IMR-90 (cell line): ENCODE results near the gene ANKRD44. TPM values are rescaled to one million over a fixed set of nuclear protein-coding genes. Genes with fewer than 3 reads are reported as not detected.
"Not testable (repeated sequence)": the region's sequence is repeated elsewhere in the genome, so short reads cannot be mapped to it uniquely, and the experiment has no call there.

Experiments used
- ATAC-seq: fragments of 200-7000 bp; cut with Tn5 transposase; 2 replicates; pipeline ENCODE4 v1.9.1; 2020; ENCODE audit warnings: low read depth, mild to moderate bottlenecking, moderate library complexity
- BruUV-seq: library from RNA; stranded (reverse); fragments of 400-500 nt; replicated peaks from 2 replicates; lab custom pipeline; 2021; lab: Mats Ljungman, UMichigan
- CTCF ChIA-PET: fragments of 300-600 bp; formaldehyde crosslinking; extraction: SDS; loops from one replicate; lab custom pipeline; 2021; ENCODE audit warnings: antibody characterized with exemption; lab: Yijun Ruan, JAX
- POLR2A ChIA-PET: fragments of 300-600 bp; sonication (Branson Sonifier 250); formaldehyde crosslinking; loops from one replicate; lab custom pipeline; 2022; ENCODE audit warnings: antibody characterized with exemption; ENCODE audit not compliant: unreplicated experiment; lab: Charles Lee
- DNase-seq: peaks from one replicate; pipeline ENCODE4 v3.0.0; 2013
- H2AFZ ChIP-seq: replicated peaks from 2 replicates; pipeline ENCODE3; 2013; ENCODE audit warnings: low read length, mild to moderate bottlenecking; ENCODE audit not compliant: poor library complexity
- H2AK5ac ChIP-seq: 2 replicates; pipeline ENCODE4 v1.6.1; 2013; ENCODE audit warnings: low read depth, low read length, inconsistent platforms
- H2AK9ac ChIP-seq: replicated peaks from 2 replicates; pipeline ENCODE3; 2013; ENCODE audit warnings: mild to moderate bottlenecking, low read depth, low read length, moderate library complexity; ENCODE audit not compliant: poor library complexity
- H2BK120ac ChIP-seq: 2 replicates; pipeline ENCODE4 v1.6.1; 2013; ENCODE audit warnings: low read depth, low read length, inconsistent platforms
- H2BK15ac ChIP-seq: 3 replicates; pipeline ENCODE4 v1.6.1; 2013; ENCODE audit warnings: low read depth, low read length, inconsistent platforms
- H2BK20ac ChIP-seq: 2 replicates; pipeline ENCODE4 v1.6.1; 2013; ENCODE audit warnings: low read depth, mild to moderate bottlenecking, inconsistent platforms, low read length, moderate library complexity
- H2BK5ac ChIP-seq: 2 replicates; pipeline ENCODE4 v1.6.1; 2013; ENCODE audit warnings: mild to moderate bottlenecking, low read depth, low read length, inconsistent platforms; ENCODE audit not compliant: poor library complexity, severe bottlenecking
- H3K14ac ChIP-seq: replicated peaks from 2 replicates; pipeline ENCODE4 v1.6.1; 2013; ENCODE audit warnings: low read depth, low read length, inconsistent platforms
- H3K18ac ChIP-seq: 2 replicates; pipeline ENCODE4 v1.6.1; 2013; ENCODE audit warnings: low read depth, low read length, control low read depth
- H3K23ac ChIP-seq: 2 replicates; pipeline ENCODE4 v1.6.1; 2013; ENCODE audit warnings: low read depth, low read length, inconsistent platforms
- H3K27ac ChIP-seq: 2 replicates; pipeline ENCODE4 v1.5.1; 2013; ENCODE audit warnings: mild to moderate bottlenecking, control low read depth, low read length; ENCODE audit not compliant: insufficient read depth
- H3K27me3 ChIP-seq: 2 replicates; pipeline ENCODE4 v1.6.1; 2013; ENCODE audit warnings: low read length; ENCODE audit not compliant: control insufficient read depth, insufficient read depth
- H3K36me3 ChIP-seq: 2 replicates; pipeline ENCODE4 v1.6.1; 2013; ENCODE audit warnings: low read length, mixed read lengths; ENCODE audit not compliant: control insufficient read depth, insufficient read depth
- H3K4ac ChIP-seq: 2 replicates; pipeline ENCODE4 v1.6.1; 2013; ENCODE audit warnings: low read depth, low read length, inconsistent platforms
- H3K4me1 ChIP-seq: 2 replicates; pipeline ENCODE4 v1.6.1; 2013; ENCODE audit warnings: low read length, mixed read lengths; ENCODE audit not compliant: control insufficient read depth, insufficient read depth
- H3K4me2 ChIP-seq: 2 replicates; pipeline ENCODE4 v1.6.1; 2013; ENCODE audit warnings: low read depth, mild to moderate bottlenecking, control low read depth, low read length, moderate library complexity
- H3K4me3 ChIP-seq: 2 replicates; pipeline ENCODE4 v1.5.1; 2013; ENCODE audit warnings: low read depth, mild to moderate bottlenecking, control low read depth, low read length, moderate library complexity; ENCODE audit not compliant: insufficient read depth
- H3K56ac ChIP-seq: 2 replicates; pipeline ENCODE4 v1.6.1; 2013; ENCODE audit warnings: low read length, inconsistent platforms; ENCODE audit not compliant: insufficient read depth; ENCODE audit errors: extremely low read depth
- H3K79me1 ChIP-seq, 2 experiments: 2 replicates each; pipeline ENCODE4 v1.6.1; 2013; ENCODE audit warnings: low read length in 2 of 2, inconsistent platforms in 1 of 2, low read depth in 1 of 2
- H3K9ac ChIP-seq: 2 replicates; pipeline ENCODE4 v1.6.1; 2013; ENCODE audit warnings: low read depth, low read length, control low read depth
- H3K9me1 ChIP-seq: 2 replicates; pipeline ENCODE4 v1.6.1; 2013; ENCODE audit warnings: low read length, inconsistent platforms; ENCODE audit not compliant: insufficient read depth
- H3K9me3 ChIP-seq: 2 replicates; pipeline ENCODE4 v1.6.1; 2013; ENCODE audit warnings: low read length; ENCODE audit not compliant: control insufficient read depth, insufficient read depth
- H4K20me1 ChIP-seq: 2 replicates; pipeline ENCODE4 v1.6.1; 2013; ENCODE audit warnings: low read length, inconsistent platforms; ENCODE audit not compliant: insufficient read depth
- H4K5ac ChIP-seq: 2 replicates; pipeline ENCODE4 v1.6.1; 2013; ENCODE audit warnings: mild to moderate bottlenecking, low read depth, low read length, control low read depth
- H4K8ac ChIP-seq, 2 experiments: 2 replicates each; pipeline ENCODE4 v1.6.1; 2013; ENCODE audit warnings: low read depth in 2 of 2, low read length in 2 of 2, control low read depth in 1 of 2, inconsistent platforms in 1 of 2
- H4K91ac ChIP-seq: 2 replicates; pipeline ENCODE4 v1.6.1; 2013; ENCODE audit warnings: low read depth, low read length, inconsistent platforms; ENCODE audit not compliant: insufficient read depth
- WGBS, 2 experiments: methylation state at CpG; one replicate each; pipeline versions ENCODE4 v1.1.5 to v1.1.7; 2013; ENCODE audit warnings: missing lambda C conversion rate in 2 of 2; ENCODE audit not compliant: insufficient read length in 1 of 2; ENCODE audit errors: extremely low coverage in 2 of 2; 5-methylcytosine and 5-hydroxymethylcytosine counted together
- dilution Hi-C: fragments of 300-500 bp; cut with HindIII; formaldehyde crosslinking; loops from one replicate; pipeline ENCODE4 v1.14.3; 2018; ENCODE audit warnings: low sequenced_read_pairs; ENCODE audit not compliant: unreplicated experiment
- in situ Hi-C: fragments of 300-500 bp; cut with MboI; formaldehyde crosslinking; loops from 3 replicates; pipeline ENCODE4 v1.14.3; 2019; ENCODE audit warnings: low sequenced_read_pairs, inconsistent platforms, mixed read lengths
- intact Hi-C: fragments of 100-400 bp; cut with micrococcal nuclease; formaldehyde crosslinking; loops from 2 replicates; pipeline ENCODE4 v1.10.0; 2022
- polyA plus RNA-seq, 3 experiments: library from polyadenylated mRNA; depleted of rRNA; stranded (reverse); fragments of >200 nt; gene quantifications; 2 replicates each; pipeline ENCODE4 v1.2.3, GENCODE V29; 2012; ENCODE audit warnings: low replicate concordance in 1 of 3
- total RNA-seq: library from RNA; depleted of rRNA; stranded (reverse); fragments of >200 nt; gene quantifications from 2 replicates; pipeline ENCODE4 v1.2.3, GENCODE V29; 2012

ANKRD44 gene
- total and polyA plus RNA-seq, 2 of the 4 experiments (the other 2 are of a cell fraction) = 5.2 to 15.6 TPM

DNA sequence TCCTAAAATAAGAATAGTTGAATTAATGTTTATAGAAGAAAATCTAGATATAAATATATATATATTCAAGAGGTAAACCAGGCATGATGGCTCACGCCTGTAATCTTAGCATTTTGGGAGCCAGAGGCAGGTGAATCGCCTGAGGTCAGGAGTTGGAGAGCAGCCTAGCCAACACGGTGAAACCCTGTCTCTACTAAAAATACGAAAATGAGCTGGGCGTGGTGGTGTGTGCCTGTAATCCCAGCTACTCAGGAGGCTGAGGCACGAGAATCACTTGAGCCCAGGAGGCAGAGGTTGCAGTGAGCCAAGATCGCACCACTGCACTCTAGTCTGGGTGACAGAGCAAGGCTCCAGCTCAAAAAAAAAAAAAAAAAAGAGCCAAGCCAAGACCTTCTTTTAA lies 70.6 kb downstream of the ANKRD44 start:
- H2AK5ac ChIP-seq, H3K27ac ChIP-seq, DNase-seq, H2BK20ac ChIP-seq, H2AFZ ChIP-seq, H3K4me2 ChIP-seq, H2AK9ac ChIP-seq, H3K56ac ChIP-seq, H4K20me1 ChIP-seq, ATAC-seq, dilution Hi-C loops, H3K4ac ChIP-seq, H4K5ac ChIP-seq, intact Hi-C loops, BruUV-seq, H3K79me1 ChIP-seq, H3K23ac ChIP-seq, H3K4me1 ChIP-seq, H2BK5ac ChIP-seq, H3K18ac ChIP-seq, H3K9me3 ChIP-seq, H4K8ac ChIP-seq, H3K4me3 ChIP-seq, H3K14ac ChIP-seq, H4K91ac ChIP-seq, H2BK15ac ChIP-seq, H2BK120ac ChIP-seq, H3K27me3 ChIP-seq, H3K9ac ChIP-seq, H3K9me1 ChIP-seq, H3K36me3 ChIP-seq, in situ Hi-C loops: not testable (repeated sequence)
- CTCF ChIA-PET = interaction anchor here (0.6 to 1.1 kb wide), 2 partner anchors 9 to 23 kb away, joined by 4 to 5 read pairs; no protein-coding TSS in a partner anchor
- POLR2A ChIA-PET = interaction anchor here (0.6 kb wide), 1 partner anchor 65 kb away, joined by 5 read pairs; no protein-coding TSS in a partner anchor
- WGBS, 2 experiments = 100% methylated on average over 2 of the region's 7 CpGs; no CpG with 5 or more reads in 1 of the 2 experiments
